NCI-H2227 (cell line): Measurements from ENCODE around the gene ITGA2B.
"Not testable (repeated sequence)": the region's sequence is repeated elsewhere in the genome, so short reads cannot be mapped to it uniquely, and the experiment has no call there.

Source experiments
- DNase-seq: peaks from one replicate; lab custom pipeline; 2025; ENCODE audit not compliant: unreplicated experiment; lab: John Stamatoyannopoulos, UW

Gene ITGA2B

GRCh38 chr17:44352828-44353671 is 36.4 kb downstream of the ITGA2B start:
- no peak for DNase-seq

GRCh38 chr17:44351961-44352827 is 37.3 kb downstream of the ITGA2B start:
- no peak for DNase-seq

- no peak for DNase-seq
These were observed 38.0 kb downstream of the ITGA2B start for GRCh38 chr17:44351464-44351863.

GRCh38 chr17:44350733-44351226 is 38.7 kb downstream of the ITGA2B start:
- peak; percentile 70 for DNase-seq

GRCh38 chr17:44349553-44350070 is 39.8 kb downstream of the ITGA2B start:
- DNase-seq: no peak

- no peak for DNase-seq
These were observed 40.5 kb downstream of the ITGA2B start for GRCh38 chr17:44348988-44349364.

GRCh38 chr17:44348234-44348987 is 41.0 kb downstream of the ITGA2B start:
- no peak for DNase-seq

- not testable (repeated sequence) for DNase-seq
These were observed 42.0 kb downstream of the ITGA2B start for GRCh38 chr17:44347206-44348055.

- DNase-seq: no peak
These were observed 43.2 kb downstream of the ITGA2B start for GRCh38 chr17:44346064-44346844.

- peak; percentile 82 for DNase-seq
These were observed 43.9 kb downstream of the ITGA2B start for GRCh38 chr17:44345454-44346026.

- peak; percentile 98 for DNase-seq
These were observed 44.5 kb downstream of the ITGA2B start, which contains the start of gene GRN for GRCh38 chr17:44344939-44345453. Gene GRN, plus strand, starts transcription at chr17:44345302. Its CDS starts 3,863 bp downstream, at chr17:44349165.

GRCh38 chr17:44343510-44344209 is 45.8 kb downstream of the ITGA2B start:
- no peak for DNase-seq

- not testable (repeated sequence) for DNase-seq
These were observed 48.9 kb downstream of the ITGA2B start for GRCh38 chr17:44340553-44340952.

- DNase-seq: no peak
These were observed 50.7 kb downstream of the ITGA2B start for GRCh38 chr17:44338702-44339101.

GRCh38 chr17:44335968-44336367 is 53.5 kb downstream of the ITGA2B start:
- DNase-seq: no peak

- no peak for DNase-seq
These were observed 53.9 kb downstream of the ITGA2B start for GRCh38 chr17:44335564-44335963.

GRCh38 chr17:44334727-44335126 is 54.7 kb downstream of the ITGA2B start:
- no peak for DNase-seq

GRCh38 chr17:44334315-44334714 is 55.1 kb downstream of the ITGA2B start:
- no peak for DNase-seq
